GM12874 (cell line): Measurements from ENCODE around the gene MTHFR.

Experiments
- CTCF ChIP-seq: IDR thresholded peaks from 2 replicates; pipeline ENCODE4 v1.5.1; 2011; ENCODE audit warnings: low read depth, mild to moderate bottlenecking, control low read depth, low read length, moderate library complexity; ENCODE audit not compliant: insufficient read depth

The MTHFR gene

GRCh38 chr1:11792106-11792505 lies 13.7 kb downstream of the MTHFR start:
- TF ChIP-seq CTCF: no peak

GRCh38 chr1:11790880-11791715 lies 14.7 kb downstream of the MTHFR start:
- TF ChIP-seq CTCF: no peak

GRCh38 chr1:11790101-11790879 lies 15.5 kb downstream of the MTHFR start:
- TF ChIP-seq CTCF: no peak

- TF ChIP-seq CTCF: no peak
Observed at GRCh38 chr1:11789126-11790067, 16.4 kb downstream of the MTHFR start.

- TF ChIP-seq CTCF: no peak
Observed at GRCh38 chr1:11788549-11789053, 17.2 kb downstream of the MTHFR start.

- no peak for TF ChIP-seq CTCF
Observed at GRCh38 chr1:11787804-11788436, 17.8 kb downstream of the MTHFR start.
